K562 (cell line): ENCODE measurements around the gene SNRNP48. TPM values are rescaled to one million over a fixed set of nuclear protein-coding genes. Genes with fewer than 3 reads are reported as not detected.

ENCODE experiments used
- BCL6 ChIP-seq: fragments of 250-450 bp; sonication (Bioruptor Pico); IDR thresholded peaks from 2 replicates; pipeline ENCODE4 v1.4.0; 2020
- ILK ChIP-seq: fragments of 450-650 bp; IDR thresholded peaks from 2 replicates; pipeline ENCODE4 v1.6.1; 2016; ENCODE audit warnings: missing genetic modification characterization, low read depth, mild to moderate bottlenecking, missing compliant biosample characterization, moderate library complexity, borderline replicate concordance
- PHB ChIP-seq: fragments of 250-450 bp; sonication (Bioruptor Pico); IDR thresholded peaks from 2 replicates; pipeline ENCODE4 v1.5.0; 2021
- SMAD2 ChIP-seq: fragments of 150-350 bp; IDR thresholded peaks from 2 replicates; pipeline ENCODE4 v1.6.1; 2014; ENCODE audit warnings: low read depth, mild to moderate bottlenecking, low read length
- TAF1 ChIP-seq: IDR thresholded peaks from 2 replicates; pipeline ENCODE4 v1.6.1; 2011; ENCODE audit warnings: mild to moderate bottlenecking, low read length, moderate library complexity; ENCODE audit not compliant: insufficient read depth, control insufficient read depth, severe bottlenecking; ENCODE audit errors: extremely low read depth
- TAF9B ChIP-seq: fragments of 450-650 bp; IDR thresholded peaks from 2 replicates; pipeline ENCODE4 v1.6.1; 2018; ENCODE audit warnings: mild to moderate bottlenecking; ENCODE audit not compliant: partially characterized antibody
- ZBED1 ChIP-seq: IDR thresholded peaks from 2 replicates; pipeline ENCODE4 v1.6.1; 2014
- ZNF224 ChIP-seq: sonication (generic); formaldehyde crosslinking; IDR thresholded peaks from 2 replicates; pipeline ENCODE4 v1.8.0; 2022; ENCODE audit warnings: mild to moderate bottlenecking, missing genetic modification reagents
- polyA plus RNA-seq, 8 experiments: library from polyadenylated mRNA; depleted of rRNA in 4 of 8; stranded (reverse) in 5 of 8; unstranded in 3 of 8; fragments of >200 nt; fragmentation: Nextera tagmentation in 2 of 8; fragmentation: Illumina TruSeq in 1 of 8; extraction: Ambion mirVana in 2 of 8; extraction: Trizol in 1 of 8; gene quantifications; 2 replicates each; pipeline versions ENCODE4 v1.2.1 to v1.2.3, GENCODE V29; 2011 to 2014; ENCODE audit warnings: inconsistent platforms in 1 of 8, missing spikeins in 1 of 8
- total RNA-seq, 7 experiments: library from RNA; depleted of rRNA in 6 of 7; stranded (reverse); fragments of >200 nt in 6 of 7; fragmentation: Illumina TruSeq in 2 of 7; extraction: Trizol in 2 of 7; gene quantifications; 2 replicates each; pipeline versions ENCODE4 v1.2.1 to v1.2.3, GENCODE V29; 2011 to 2021; ENCODE audit warnings: low replicate concordance in 1 of 7
- TF ChIP-seq, protein P1 (sequence below): sonication (generic); formaldehyde crosslinking; IDR thresholded peaks from 2 replicates; pipeline ENCODE4 v1.8.0; 2022; ENCODE audit warnings: missing genetic modification reagents, mild to moderate bottlenecking, borderline replicate concordance
- TF ChIP-seq, protein P2 (sequence below), 2 experiments: fragments of 450-650 bp; IDR thresholded peaks; 2 replicates each; pipeline ENCODE4 v1.6.1; 2016; ENCODE audit warnings: mild to moderate bottlenecking in 2 of 2, borderline replicate concordance in 1 of 2, low read depth in 1 of 2, moderate library complexity in 1 of 2

The SNRNP48 gene
- total and polyA plus RNA-seq, 9 of the 15 experiments (the other 6 are each of a cell fraction or from before 2014, with no cell fraction given) = 6.2 to 32.9 (median 18.6) TPM

DNA sequence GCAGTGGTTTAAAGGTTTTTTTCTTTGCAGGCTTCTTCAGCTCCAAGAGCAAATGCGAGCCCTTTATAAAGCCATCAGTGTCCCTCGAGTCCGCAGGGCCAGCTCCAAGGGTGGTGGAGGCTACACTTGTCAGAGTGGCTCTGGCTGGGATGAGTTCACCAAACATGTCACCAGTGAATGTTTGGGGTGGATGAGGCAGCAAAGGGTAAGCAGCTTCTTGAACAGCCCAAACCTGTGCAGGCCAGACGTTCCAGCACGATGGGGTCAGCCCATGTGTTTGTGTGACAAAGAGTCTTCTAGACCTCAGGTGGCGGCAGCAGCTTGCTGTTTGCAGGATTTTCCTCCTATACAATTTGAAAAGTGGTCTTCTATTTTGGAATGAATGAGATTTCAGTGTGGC, 30.8 kb upstream of the SNRNP48 start (continued):
- no peak for TF ChIP-seq TAF9B
- TF ChIP-seq SMAD2 = no peak
- no peak for TF ChIP-seq BCL6 (CRISPR knock-in tag)
- TF ChIP-seq PHB (CRISPR knock-in tag) = no peak
- no peak for TF ChIP-seq ZNF224 (CRISPR knock-in tag)
- TF ChIP-seq, protein P1, sequence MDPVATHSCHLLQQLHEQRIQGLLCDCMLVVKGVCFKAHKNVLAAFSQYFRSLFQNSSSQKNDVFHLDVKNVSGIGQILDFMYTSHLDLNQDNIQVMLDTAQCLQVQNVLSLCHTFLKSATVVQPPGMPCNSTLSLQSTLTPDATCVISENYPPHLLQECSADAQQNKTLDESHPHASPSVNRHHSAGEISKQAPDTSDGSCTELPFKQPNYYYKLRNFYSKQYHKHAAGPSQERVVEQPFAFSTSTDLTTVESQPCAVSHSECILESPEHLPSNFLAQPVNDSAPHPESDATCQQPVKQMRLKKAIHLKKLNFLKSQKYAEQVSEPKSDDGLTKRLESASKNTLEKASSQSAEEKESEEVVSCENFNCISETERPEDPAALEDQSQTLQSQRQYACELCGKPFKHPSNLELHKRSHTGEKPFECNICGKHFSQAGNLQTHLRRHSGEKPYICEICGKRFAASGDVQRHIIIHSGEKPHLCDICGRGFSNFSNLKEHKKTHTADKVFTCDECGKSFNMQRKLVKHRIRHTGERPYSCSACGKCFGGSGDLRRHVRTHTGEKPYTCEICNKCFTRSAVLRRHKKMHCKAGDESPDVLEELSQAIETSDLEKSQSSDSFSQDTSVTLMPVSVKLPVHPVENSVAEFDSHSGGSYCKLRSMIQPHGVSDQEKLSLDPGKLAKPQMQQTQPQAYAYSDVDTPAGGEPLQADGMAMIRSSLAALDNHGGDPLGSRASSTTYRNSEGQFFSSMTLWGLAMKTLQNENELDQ (CRISPR knock-in tag) = no peak
- TF ChIP-seq, protein P2, sequence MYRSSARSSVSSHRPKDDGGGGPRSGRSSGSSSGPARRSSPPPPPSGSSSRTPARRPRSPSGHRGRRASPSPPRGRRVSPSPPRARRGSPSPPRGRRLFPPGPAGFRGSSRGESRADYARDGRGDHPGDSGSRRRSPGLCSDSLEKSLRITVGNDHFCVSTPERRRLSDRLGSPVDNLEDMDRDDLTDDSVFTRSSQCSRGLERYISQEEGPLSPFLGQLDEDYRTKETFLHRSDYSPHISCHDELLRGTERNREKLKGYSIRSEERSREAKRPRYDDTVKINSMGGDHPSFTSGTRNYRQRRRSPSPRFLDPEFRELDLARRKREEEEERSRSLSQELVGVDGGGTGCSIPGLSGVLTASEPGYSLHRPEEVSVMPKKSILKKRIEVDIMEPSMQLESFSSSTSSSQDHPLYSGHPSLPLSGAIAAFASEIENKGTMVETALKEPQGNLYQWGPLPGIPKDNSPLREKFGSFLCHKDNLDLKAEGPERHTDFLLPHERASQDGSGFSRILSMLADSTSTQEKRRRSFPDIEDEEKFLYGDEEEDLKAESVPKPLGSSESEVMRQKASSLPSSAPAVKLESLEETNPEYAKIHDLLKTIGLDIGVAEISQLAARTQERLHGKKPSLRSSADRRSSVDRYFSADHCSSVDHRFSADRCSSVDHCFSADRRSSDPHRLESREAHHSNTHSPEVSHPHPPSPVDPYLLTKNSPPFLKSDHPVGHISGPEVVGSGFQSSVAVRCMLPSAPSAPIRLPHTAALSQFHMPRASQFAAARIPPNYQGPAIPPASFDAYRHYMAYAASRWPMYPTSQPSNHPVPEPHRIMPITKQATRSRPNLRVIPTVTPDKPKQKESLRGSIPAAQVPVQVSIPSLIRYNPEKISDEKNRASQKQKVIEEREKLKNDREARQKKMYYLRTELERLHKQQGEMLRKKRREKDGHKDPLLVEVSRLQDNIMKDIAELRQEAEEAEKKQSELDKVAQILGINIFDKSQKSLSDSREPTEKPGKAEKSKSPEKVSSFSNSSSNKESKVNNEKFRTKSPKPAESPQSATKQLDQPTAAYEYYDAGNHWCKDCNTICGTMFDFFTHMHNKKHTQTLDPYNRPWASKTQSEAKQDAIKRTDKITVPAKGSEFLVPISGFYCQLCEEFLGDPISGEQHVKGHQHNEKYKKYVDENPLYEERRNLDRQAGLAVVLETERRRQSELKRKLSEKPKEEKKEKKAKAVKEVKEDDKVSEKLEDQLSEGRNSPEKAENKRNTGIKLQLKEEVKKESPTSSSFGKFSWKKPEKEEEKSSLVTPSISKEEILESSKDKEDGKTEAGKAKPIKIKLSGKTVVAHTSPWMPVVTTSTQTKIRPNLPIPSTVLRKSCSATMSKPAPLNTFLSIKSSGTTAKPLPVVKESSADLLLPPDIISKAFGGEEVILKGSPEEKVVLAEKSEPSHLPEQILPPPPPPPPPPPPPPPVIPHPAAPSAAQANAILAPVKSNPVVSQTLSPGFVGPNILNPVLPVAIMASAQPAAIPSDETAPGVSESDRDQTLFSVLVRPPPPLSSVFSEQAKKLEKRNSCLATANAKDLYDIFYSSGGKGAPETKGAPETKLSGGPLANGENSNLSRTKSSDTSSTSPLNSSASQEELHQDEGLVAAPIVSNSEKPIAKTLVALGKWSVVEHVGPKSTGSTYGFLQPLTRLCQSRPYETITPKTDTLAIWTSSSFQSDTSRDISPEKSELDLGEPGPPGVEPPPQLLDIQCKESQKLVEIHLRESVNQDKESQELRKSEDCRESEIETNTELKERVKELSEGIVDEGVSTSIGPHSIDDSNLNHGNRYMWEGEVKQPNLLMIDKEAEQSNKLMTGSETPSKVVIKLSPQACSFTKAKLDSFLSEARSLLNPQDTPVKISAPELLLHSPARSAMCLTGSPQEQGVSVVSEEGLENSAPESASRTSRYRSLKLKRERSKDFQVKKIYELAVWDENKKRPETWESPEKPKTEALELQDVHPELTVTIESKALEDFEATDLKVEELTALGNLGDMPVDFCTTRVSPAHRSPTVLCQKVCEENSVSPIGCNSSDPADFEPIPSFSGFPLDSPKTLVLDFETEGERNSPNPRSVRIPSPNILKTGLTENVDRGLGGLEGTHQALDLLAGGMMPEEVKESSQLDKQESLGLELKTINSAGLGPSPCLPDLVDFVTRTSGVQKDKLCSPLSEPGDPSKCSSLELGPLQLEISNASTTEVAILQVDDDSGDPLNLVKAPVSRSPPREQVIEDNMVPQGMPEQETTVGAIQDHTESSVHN (IDR thresholded peaks at IDR 0.05; ENCODE audit: borderline replicate concordance in 1 of 2, low read depth in 1 of 2) = no peak
- TF ChIP-seq ILK (tag) = no peak
- TF ChIP-seq TAF1 = no peak
- TF ChIP-seq ZBED1 = no peak
